Ovary (tissue), 9 donors: ENCODE results near the gene TEDC1. TPM values are rescaled to one million over a fixed set of nuclear protein-coding genes. Genes with fewer than 3 reads are reported as not detected.

Source experiments
- DNase-seq, 5 donors: peaks; one replicate each; pipeline ENCODE4 v3.0.0-alpha.2; 2019 to 2020
- H3K27ac ChIP-seq, 2 donors: fragments of 200-600 bp; one replicate each; pipeline versions ENCODE4 v1.5.1 to v1.8.0; 2019 to 2022
- H3K27me3 ChIP-seq: fragments of 200-600 bp; one replicate; pipeline ENCODE4 v1.8.0; 2022
- H3K36me3 ChIP-seq: fragments of 200-600 bp; sonication (generic); one replicate; pipeline ENCODE4 v1.5.1; 2019
- H3K4me1 ChIP-seq: one replicate; pipeline ENCODE4 v1.8.1; 2013; ENCODE audit warnings: mild to moderate bottlenecking, moderate library complexity; ENCODE audit not compliant: insufficient read depth
- H3K4me3 ChIP-seq: fragments of 200-600 bp; sonication (generic); one replicate; pipeline ENCODE4 v1.5.1; 2017
- H3K9me3 ChIP-seq, 2 donors: fragments of 200-600 bp in 1 of 2; sonication (generic) in 1 of 2; one replicate each; pipeline versions ENCODE4 v1.5.1 to v1.8.1; 2013 to 2019; ENCODE audit warnings: mild to moderate bottlenecking in 1 of 2, moderate library complexity in 1 of 2
- EP300 ChIP-seq: sonication (generic); formaldehyde crosslinking; IDR thresholded peaks from one replicate; pipeline ENCODE4 v1.6.1; 2017; ENCODE audit warnings: antibody characterized with exemption
- POLR2A ChIP-seq: fragments of 450-650 bp; IDR thresholded peaks from one replicate; pipeline ENCODE4 v1.6.1; 2017; ENCODE audit warnings: antibody characterized with exemption, mild to moderate bottlenecking, moderate library complexity
- WGBS, 3 donors: extraction: QIAGEN DNeasy Blood & Tissue Kit in 1 of 3; methylation state at CpG; one replicate each; pipeline versions ENCODE4 v1.1.5 to v1.1.7; 2013 to 2017; 5-methylcytosine and 5-hydroxymethylcytosine counted together
- intact Hi-C, 4 donors: fragments of 100-400 bp; cut with DNase I; formaldehyde crosslinking; loops; one replicate each; pipeline versions ENCODE4 v1.11.0 to v1.15.1; 2022 to 2023
- polyA plus RNA-seq, 2 donors: library from polyadenylated mRNA; stranded (reverse); fragments of 200-250 nt in 1 of 2; fragments of 350-450 nt in 1 of 2; fragmentation: Illumina TruSeq in 1 of 2; extraction: RNeasy Lipid Tissue Mini Kit (QIAGEN cat#74804) in 1 of 2; gene quantifications; one replicate each; pipeline ENCODE4 v1.2.3, GENCODE V29; 2013 to 2014
- total RNA-seq, 7 donors: library from RNA; depleted of rRNA in 2 of 7; stranded (reverse); fragments of >200 nt in 2 of 7; fragmentation: NEBNext Ultra II Directional in 3 of 7; extraction: Animal tissue kit (Norgen Biotek cat#: 25700) in 3 of 7; gene quantifications; one replicate each; pipeline versions ENCODE4 v1.1.0 to v1.2.4, GENCODE V29; 2016 to 2023
- TF ChIP-seq, protein P1 (sequence below), 3 donors: fragments of 450-650 bp in 2 of 3; fragments of 200-600 bp in 1 of 3; IDR thresholded peaks; one replicate each; pipeline versions ENCODE4 v1.5.1 to v1.8.0; 2016 to 2022; ENCODE audit warnings: antibody characterized with exemption in 3 of 3, mild to moderate bottlenecking in 1 of 3
- donor health status: DM: no; HTN: no; CAD: no; lungs with moderate emphysema.
- donor health status: DM: no; HTN: no; CAD: no.
- donor health status: Bipolar disorder and iron deficiency.
- donor health status: DM: yes; HTN: yes; CAD: no.
- donor health status: DM: no; HTN: no; CAD: no.
- donor health status: DM: yes; HTN: yes; CAD: no.

Gene TEDC1
- total and polyA plus RNA-seq, 9 donors: 2.6 to 8.2 (median 3.8) TPM; not detected in 1

DNA sequence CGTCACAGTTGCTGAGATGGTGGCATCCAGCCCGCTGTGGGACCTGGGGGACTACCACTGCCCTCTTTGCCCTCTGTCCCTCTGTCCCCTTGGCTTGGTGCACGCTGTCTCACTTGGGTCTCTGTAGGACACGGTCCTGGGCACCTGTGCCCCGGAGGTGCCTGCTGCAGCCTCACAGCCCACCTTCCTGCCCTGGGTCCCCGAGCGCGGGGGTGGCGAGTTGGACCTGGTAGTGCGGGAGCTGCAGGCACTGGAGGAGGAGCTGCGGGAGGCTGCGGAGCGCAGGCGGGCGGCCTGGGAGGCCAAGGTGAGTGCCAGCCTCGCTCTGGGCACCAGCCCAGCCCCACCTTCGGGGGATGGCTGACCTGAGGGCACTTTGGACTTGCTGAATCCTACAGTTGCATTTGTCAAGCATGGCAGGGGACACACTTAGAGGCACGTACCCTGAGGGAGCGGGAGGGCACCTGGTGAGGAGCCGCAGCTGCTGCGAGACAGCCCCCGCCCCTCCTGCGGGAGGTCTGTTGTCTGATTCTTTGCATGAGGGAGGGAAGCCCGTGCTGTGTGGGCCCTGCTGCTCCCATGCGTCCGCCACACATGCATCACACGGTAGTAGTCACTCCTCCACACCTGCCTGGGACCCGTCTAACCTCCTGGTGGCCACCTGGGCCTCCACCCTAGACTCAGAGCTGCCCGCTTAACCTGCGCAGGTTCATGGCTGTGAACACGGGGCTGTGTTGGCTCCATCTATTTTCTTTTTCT, 6.8 kb downstream of the TEDC1 start:
- WGBS, 3 donors: 79 to 87% (median 82%) methylated on average over 30 to 31 of the region's 31 CpGs
- no peaks in the 10 kb centered on the region for H3K9me3 ChIP-seq
- no peak for TF ChIP-seq EP300
- TF ChIP-seq POLR2A: no peak
- TF ChIP-seq, protein P1, sequence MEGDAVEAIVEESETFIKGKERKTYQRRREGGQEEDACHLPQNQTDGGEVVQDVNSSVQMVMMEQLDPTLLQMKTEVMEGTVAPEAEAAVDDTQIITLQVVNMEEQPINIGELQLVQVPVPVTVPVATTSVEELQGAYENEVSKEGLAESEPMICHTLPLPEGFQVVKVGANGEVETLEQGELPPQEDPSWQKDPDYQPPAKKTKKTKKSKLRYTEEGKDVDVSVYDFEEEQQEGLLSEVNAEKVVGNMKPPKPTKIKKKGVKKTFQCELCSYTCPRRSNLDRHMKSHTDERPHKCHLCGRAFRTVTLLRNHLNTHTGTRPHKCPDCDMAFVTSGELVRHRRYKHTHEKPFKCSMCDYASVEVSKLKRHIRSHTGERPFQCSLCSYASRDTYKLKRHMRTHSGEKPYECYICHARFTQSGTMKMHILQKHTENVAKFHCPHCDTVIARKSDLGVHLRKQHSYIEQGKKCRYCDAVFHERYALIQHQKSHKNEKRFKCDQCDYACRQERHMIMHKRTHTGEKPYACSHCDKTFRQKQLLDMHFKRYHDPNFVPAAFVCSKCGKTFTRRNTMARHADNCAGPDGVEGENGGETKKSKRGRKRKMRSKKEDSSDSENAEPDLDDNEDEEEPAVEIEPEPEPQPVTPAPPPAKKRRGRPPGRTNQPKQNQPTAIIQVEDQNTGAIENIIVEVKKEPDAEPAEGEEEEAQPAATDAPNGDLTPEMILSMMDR (IDR thresholded peaks at IDR 0.05): no peak
- intact Hi-C loops: loop anchor here in 1 of 4 donors (10.0 kb wide), 1 partner anchor 403 kb away; no protein-coding TSS in a partner anchor
- H3K27ac ChIP-seq: no peak overlapping the region
- H3K4me3 ChIP-seq: no peak overlapping the region
- H3K36me3 ChIP-seq: no peaks in the 10 kb centered on the region
- H3K4me1 ChIP-seq: no peaks in the 10 kb centered on the region
- no peaks in the 10 kb centered on the region for H3K27me3 ChIP-seq
- no peak for DNase-seq

GRCh38 chr14:105498430-105499255, 7.6 kb downstream of the TEDC1 start:
- Histone ChIP-seq H3K27ac (no peak overlapping the region), H3K4me3 (no peak overlapping the region), H3K4me1 (no peaks in the 10 kb centered on the region), H3K36me3 (no peaks in the 10 kb centered on the region), H3K9me3 (no peaks in the 10 kb centered on the region), H3K27me3 (no peaks in the 10 kb centered on the region)
- no peak for DNase-seq
- WGBS, 3 donors: 80 to 89% (median 83%) methylated on average over 36 of the region's 36 CpGs
- TF ChIP-seq POLR2A: no peak
- intact Hi-C loops: loop anchor here in 1 of 4 donors (10.0 kb wide), 1 partner anchor 404 kb away; no protein-coding TSS in a partner anchor

DNA sequence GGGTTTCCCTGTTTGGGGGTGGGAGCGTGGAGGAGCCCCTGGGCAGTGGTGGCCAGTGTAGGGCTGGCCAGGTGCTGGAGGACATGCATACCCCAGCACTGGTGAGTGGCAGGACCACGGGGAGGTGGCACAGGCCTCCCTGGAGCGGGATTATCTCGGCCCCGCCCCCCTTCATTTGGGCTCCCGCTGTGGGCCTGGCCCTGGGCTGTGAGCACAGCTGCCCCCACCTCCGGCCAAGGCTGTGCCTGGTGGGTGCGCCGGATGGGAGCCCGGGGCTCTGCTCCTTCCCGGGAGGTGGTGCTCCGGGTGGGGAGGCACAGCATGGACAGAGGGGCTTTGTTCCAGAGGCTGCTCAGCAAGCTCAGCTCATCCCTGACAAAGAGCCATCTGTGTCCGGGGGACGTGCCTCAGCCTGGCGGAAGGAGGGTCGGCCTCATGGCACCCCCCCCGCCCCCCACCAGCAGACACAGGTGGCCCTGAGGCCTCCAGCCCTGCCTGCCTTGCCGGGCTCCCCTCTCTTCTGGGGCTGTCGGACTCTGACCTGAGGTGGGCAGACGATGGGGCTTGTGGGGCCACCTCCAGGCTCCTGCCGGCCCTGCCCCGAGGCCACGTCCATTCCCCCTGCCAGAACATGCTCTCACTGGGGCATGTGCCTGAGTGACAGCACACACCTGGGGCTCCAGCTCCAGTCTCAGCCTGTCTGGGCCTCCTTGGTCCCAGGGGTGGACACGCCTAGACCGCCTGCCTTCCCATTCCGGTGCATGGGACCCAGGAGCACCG, 8.4 kb downstream of the TEDC1 start:
- no peak overlapping the region for H3K27ac ChIP-seq
- no peak overlapping the region for H3K4me3 ChIP-seq
- 52 to 64% (median 62%) methylated on average over 23 to 27 of the region's 27 CpGs for WGBS, 3 donors
- intact Hi-C loops: loop anchor here in 1 of 4 donors (10.0 kb wide), 1 partner anchor 405 kb away; no protein-coding TSS in a partner anchor
- no peaks in the 10 kb centered on the region for H3K27me3 ChIP-seq
- H3K36me3 ChIP-seq: no peaks in the 10 kb centered on the region
- no peaks in the 10 kb centered on the region for H3K4me1 ChIP-seq
- TF ChIP-seq, protein P1 (IDR thresholded peaks at IDR 0.05): no peak
- TF ChIP-seq EP300 (no peak), POLR2A (no peak)
- H3K9me3 ChIP-seq: no peaks in the 10 kb centered on the region
- no peak for DNase-seq

- Histone ChIP-seq H3K9me3 (no peaks in the 10 kb centered on the region), H3K27me3 (no peaks in the 10 kb centered on the region), H3K27ac (no peak overlapping the region), H3K4me1 (no peaks in the 10 kb centered on the region), H3K4me3 (no peak overlapping the region), H3K36me3 (no peaks in the 10 kb centered on the region)
- TF ChIP-seq POLR2A (no peak), EP300 (no peak)
- TF ChIP-seq, protein P1 (IDR thresholded peaks at IDR 0.05): no peak
- 80 to 85% (median 83%) methylated on average over 17 to 21 of the region's 21 CpGs for WGBS, 3 donors
- intact Hi-C loops: no loop called here
- no peak for DNase-seq
Observed at GRCh38 chr14:105500036-105500725, 9.1 kb downstream of the TEDC1 start.
